DOHH2 (cell line): Measurements from ENCODE around the gene KCNK7.

Experiments
- H3F3A ChIP-seq: fragments of 200-600 bp; sonication (generic), shearing (Covaris generic); 2 replicates; pipeline ENCODE4 v1.6.0; 2016; ENCODE audit warnings: antibody characterized with exemption, mild to moderate bottlenecking; ENCODE audit not compliant: control insufficient read depth, insufficient read depth
- H3K27ac ChIP-seq: fragments of 200-600 bp; sonication (generic); 2 replicates; pipeline ENCODE4 v1.5.1; 2014; ENCODE audit warnings: low read depth, mild to moderate bottlenecking, low read length, moderate library complexity
- H3K27me3 ChIP-seq: fragments of 200-600 bp; sonication (generic); 2 replicates; pipeline ENCODE4 v1.6.1; 2014; ENCODE audit warnings: mild to moderate bottlenecking, low read length, mixed read lengths; ENCODE audit not compliant: control insufficient read depth
- H3K36me3 ChIP-seq: fragments of 200-600 bp; sonication (generic); 2 replicates; pipeline ENCODE4 v1.6.1; 2014; ENCODE audit warnings: mild to moderate bottlenecking, low read length, moderate library complexity, mixed read lengths; ENCODE audit not compliant: control insufficient read depth
- H3K4me1 ChIP-seq: fragments of 200-600 bp; sonication (generic); 2 replicates; pipeline ENCODE4 v1.6.1; 2014; ENCODE audit warnings: mild to moderate bottlenecking, low read length, mixed read lengths; ENCODE audit not compliant: control insufficient read depth
- H3K4me2 ChIP-seq: fragments of 200-600 bp; sonication (generic); 2 replicates; pipeline ENCODE4 v1.6.0; 2014; ENCODE audit warnings: mild to moderate bottlenecking, low read length, moderate library complexity
- H3K4me3 ChIP-seq: fragments of 200-600 bp; sonication (generic); 2 replicates; pipeline ENCODE4 v1.5.1; 2014; ENCODE audit warnings: mild to moderate bottlenecking, low read length, mixed read lengths
- H3K79me2 ChIP-seq: fragments of 200-600 bp; sonication (generic); 2 replicates; pipeline ENCODE4 v1.6.1; 2014; ENCODE audit warnings: mild to moderate bottlenecking, low read length, mixed read lengths; ENCODE audit not compliant: control insufficient read depth
- H3K9me2 ChIP-seq: fragments of 200-600 bp; sonication (generic); replicated peaks from 2 replicates; pipeline ENCODE4 v1.6.1; 2014; ENCODE audit warnings: mild to moderate bottlenecking, low read length, mixed read lengths; ENCODE audit not compliant: control insufficient read depth
- H3K9me3 ChIP-seq: fragments of 200-600 bp; sonication (generic); 2 replicates; pipeline ENCODE4 v1.6.1; 2014; ENCODE audit warnings: antibody characterized with exemption, low read length, mixed read lengths; ENCODE audit not compliant: control insufficient read depth, insufficient read depth
- H4K20me1 ChIP-seq: fragments of 200-600 bp; sonication (generic); 2 replicates; pipeline ENCODE4 v1.6.0; 2014; ENCODE audit warnings: low read depth, mild to moderate bottlenecking, antibody characterized with exemption, low read length, moderate library complexity; ENCODE audit not compliant: control insufficient read depth, insufficient read depth
- CTCF ChIP-seq: fragments of 200-600 bp; sonication (generic); IDR thresholded peaks from one replicate; pipeline ENCODE4 v1.5.1; 2014; ENCODE audit warnings: antibody characterized with exemption, mild to moderate bottlenecking, low read depth, low read length; ENCODE audit not compliant: poor library complexity, severe bottlenecking
- EZH2phosphoT487 ChIP-seq: fragments of 200-600 bp; sonication (generic); IDR thresholded peaks from 2 replicates; pipeline ENCODE4 v1.6.1; 2017; ENCODE audit warnings: borderline replicate concordance, mild to moderate bottlenecking, antibody characterized with exemption, low read length, moderate library complexity, mixed read lengths

Gene KCNK7

DNA sequence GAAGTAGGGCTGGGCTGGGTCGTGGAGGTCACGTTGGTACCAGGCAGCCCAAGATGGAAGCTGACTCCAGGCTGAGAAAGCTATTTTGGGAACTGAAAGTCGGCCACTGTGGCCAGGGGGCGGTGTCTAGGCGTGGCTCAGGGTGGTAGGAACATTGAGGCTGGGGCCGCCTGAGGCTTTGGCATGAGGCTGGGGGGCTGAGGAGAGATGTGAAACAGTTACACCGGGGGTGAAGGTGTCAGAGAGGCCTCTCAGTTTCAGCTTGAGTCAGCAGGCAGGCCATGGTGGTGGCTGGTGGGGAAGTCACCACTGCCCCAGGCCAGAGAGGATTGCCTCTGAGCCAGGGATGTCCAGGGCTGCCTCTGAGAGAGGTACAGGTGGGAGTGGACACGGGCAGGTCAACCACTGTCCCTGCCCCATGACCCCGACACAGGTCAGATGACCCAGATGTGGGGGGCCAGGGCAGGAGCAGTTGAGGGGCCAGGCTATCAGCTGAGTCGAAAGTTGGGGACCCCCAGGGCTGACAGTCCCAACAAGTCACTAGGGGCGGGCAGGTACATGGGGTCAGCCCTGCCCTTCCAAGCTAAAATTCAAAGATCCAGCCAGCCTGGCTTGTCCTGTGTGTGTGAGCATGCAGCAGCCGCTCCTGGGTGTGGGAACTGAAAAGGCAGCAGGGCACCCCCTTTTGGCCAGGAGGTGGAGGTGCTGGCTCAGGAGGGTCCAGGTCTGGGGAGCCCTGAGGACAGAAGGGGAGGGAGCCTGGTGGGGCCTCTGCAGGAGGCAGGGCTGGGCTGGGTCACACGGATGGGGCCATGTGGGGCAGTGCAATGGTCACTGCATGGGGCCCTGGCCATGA lies 7.2 kb downstream of the KCNK7 start:
- Histone ChIP-seq H3K36me3 (peaks cover 9% of the 10 kb centered on the region), H3K27me3 (no peaks in the 10 kb centered on the region), H4K20me1 (no peaks in the 10 kb centered on the region), H3K27ac (peak overlapping the region; percentile 15), H3K4me1 (peaks cover 28% of the 10 kb centered on the region), H3K9me2 (no peaks in the 10 kb centered on the region), H3K79me2 (no peaks in the 10 kb centered on the region), H3K9me3 (no peaks in the 10 kb centered on the region), H3F3A (0 out of 2 replicates have a peak, but pooled peaks cover 3% of the 10 kb centered on the region), H3K4me3 (peak overlapping the region; percentile 29), H3K4me2 (peak overlapping the region; percentile 52)
- TF ChIP-seq CTCF (peak; percentile 83), EZH2phosphoT487 (no peak)

DNA sequence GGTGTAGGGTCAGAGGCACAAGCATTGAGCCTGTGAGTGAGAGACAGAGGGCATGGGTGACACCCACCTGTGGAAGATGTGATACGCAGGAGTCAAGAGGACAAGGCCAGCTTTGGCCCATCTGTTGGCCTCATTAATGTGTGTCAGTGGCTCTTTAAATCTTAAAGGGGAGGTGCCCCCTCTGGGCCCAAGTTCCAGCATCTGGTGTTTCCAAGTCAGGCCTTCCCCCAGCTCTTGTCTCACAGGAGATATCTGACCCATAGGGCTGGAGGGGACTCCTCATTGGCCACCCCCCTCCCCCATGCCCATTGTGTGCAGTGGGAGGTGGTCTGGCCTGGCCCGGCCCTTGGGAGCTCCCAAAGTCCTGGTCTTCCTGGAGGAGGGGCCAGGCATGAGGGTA lies 8.9 kb downstream of the KCNK7 start:
- TF ChIP-seq EZH2phosphoT487: no peak
- Histone ChIP-seq H3K27ac (no peak overlapping the region), H3K4me1 (peaks cover 28% of the 10 kb centered on the region), H4K20me1 (no peaks in the 10 kb centered on the region), H3K79me2 (no peaks in the 10 kb centered on the region), H3K4me2 (no peak overlapping the region), H3F3A (0 out of 2 replicates have a peak, but pooled peaks cover 3% of the 10 kb centered on the region), H3K36me3 (peaks cover 9% of the 10 kb centered on the region), H3K9me2 (no peaks in the 10 kb centered on the region), H3K4me3 (no peak overlapping the region), H3K27me3 (no peaks in the 10 kb centered on the region), H3K9me3 (no peaks in the 10 kb centered on the region)

GRCh38 chr11:65586247-65586630 lies 9.4 kb downstream of the KCNK7 start:
- TF ChIP-seq EZH2phosphoT487 (no peak), CTCF (no peak)
- H3F3A ChIP-seq: 0 out of 2 replicates have a peak, but pooled peaks cover 3% of the 10 kb centered on the region
- H3K4me3 ChIP-seq: no peak overlapping the region
- no peaks in the 10 kb centered on the region for H3K9me3 ChIP-seq
- peaks cover 28% of the 10 kb centered on the region for H3K4me1 ChIP-seq
- H3K27me3 ChIP-seq: no peaks in the 10 kb centered on the region
- H3K9me2 ChIP-seq: no peaks in the 10 kb centered on the region
- peaks cover 9% of the 10 kb centered on the region for H3K36me3 ChIP-seq
- no peaks in the 10 kb centered on the region for H3K79me2 ChIP-seq
- no peak overlapping the region for H3K4me2 ChIP-seq
- H4K20me1 ChIP-seq: no peaks in the 10 kb centered on the region
- H3K27ac ChIP-seq: no peak overlapping the region
